GM12892 (cell line): ENCODE results near the gene CSNK1E.

ENCODE experiments used
- POLR2A ChIP-seq: IDR thresholded peaks from 2 replicates; pipeline ENCODE4 v1.6.1; 2011; ENCODE audit warnings: low read depth, low read length, control low read depth
- POLR2AphosphoS5 ChIP-seq: IDR thresholded peaks from 2 replicates; pipeline ENCODE4 v1.6.1; 2011; ENCODE audit warnings: low read depth, low read length, control low read depth
- TAF1 ChIP-seq: IDR thresholded peaks from 2 replicates; pipeline ENCODE4 v1.6.1; 2011; ENCODE audit warnings: low read depth, mild to moderate bottlenecking, control low read depth, low read length, borderline replicate concordance

GRCh38 chr22:38315823-38316363, 1.3 kb downstream of the CSNK1E start:
- no peak for TF ChIP-seq POLR2A
- TF ChIP-seq TAF1 = no peak
- no peak for TF ChIP-seq POLR2AphosphoS5
